Activated CD4-positive, alpha-beta T cell treated with anti-CD3 and anti-CD28 coated beads, Interleukin-2, amount 50 U/mL, for 16 hours (primary cell): ENCODE measurements around the gene KCNQ1OT1.

Experiments
- DNase-seq: peaks from one replicate; pipeline ENCODE4 v3.0.0-alpha.2; 2020

Gene KCNQ1OT1

GRCh38 chr11:2566223-2567025 lies 133.4 kb downstream of the KCNQ1OT1 start:
- no peak for DNase-seq

GRCh38 chr11:2565447-2566222 lies 134.2 kb downstream of the KCNQ1OT1 start:
- no peak for DNase-seq

- DNase-seq = no peak
Observed at GRCh38 chr11:2564588-2565425, 135.0 kb downstream of the KCNQ1OT1 start.

GRCh38 chr11:2564008-2564530 lies 135.7 kb downstream of the KCNQ1OT1 start:
- no peak for DNase-seq

- no peak for DNase-seq
Observed at GRCh38 chr11:2563213-2564007, 136.4 kb downstream of the KCNQ1OT1 start.

GRCh38 chr11:2562890-2563212 lies 136.9 kb downstream of the KCNQ1OT1 start:
- DNase-seq = no peak

- DNase-seq = no peak
Observed at GRCh38 chr11:2561696-2562581, 137.9 kb downstream of the KCNQ1OT1 start.

GRCh38 chr11:2559527-2560311 lies 140.1 kb downstream of the KCNQ1OT1 start:
- no peak for DNase-seq

- no peak for DNase-seq
Observed at GRCh38 chr11:2558861-2559526, 140.8 kb downstream of the KCNQ1OT1 start.

GRCh38 chr11:2558397-2558796 lies 141.4 kb downstream of the KCNQ1OT1 start:
- no peak for DNase-seq
